GM12878 (cell line): ENCODE results near the gene PTPN20. TPM values are rescaled to one million over a fixed set of nuclear protein-coding genes. Genes with fewer than 3 reads are reported as not detected.

ENCODE experiments used
- ATAC-seq: fragments of 200-7000 bp; cut with Tn5 transposase; 3 replicates; pipeline ENCODE4 v1.9.1; 2020; ENCODE audit warnings: mild to moderate bottlenecking, moderate library complexity
- BruUV-seq: library from RNA; stranded (reverse); fragments of 400-500 nt; replicated peaks from 2 replicates; lab custom pipeline; 2021; lab: Mats Ljungman, UMichigan
- CTCF ChIA-PET: fragments of 300-600 bp; sonication (Branson Sonifier 250); formaldehyde crosslinking; extraction: SDS; loops from one replicate; lab custom pipeline; 2021; ENCODE audit warnings: inconsistent platforms; lab: Yijun Ruan, JAX
- POLR2A ChIA-PET: fragments of 350-600 bp; formaldehyde crosslinking; extraction: SDS; loops from one replicate; lab custom pipeline; 2021; ENCODE audit warnings: inconsistent platforms; lab: Charles Lee
- RAD21 ChIA-PET: fragments of 300-600 bp; sonication (Branson Sonifier 250); formaldehyde crosslinking; loops from one replicate; lab custom pipeline; 2023; ENCODE audit warnings: antibody characterized with exemption; ENCODE audit not compliant: unreplicated experiment; lab: Charles Lee
- SMC1A ChIA-PET: fragments of 300-600 bp; sonication (Branson Sonifier 250); formaldehyde crosslinking; loops from one replicate; lab custom pipeline; 2023; ENCODE audit not compliant: unreplicated experiment, uncharacterized antibody; lab: Charles Lee
- DNase-seq: peaks from one replicate; pipeline ENCODE4 v3.0.0-alpha.2; 2011; ENCODE audit warnings: low read depth, low spot score
- FAIRE-seq: peaks from 3 replicates; lab custom pipeline; 2011; peaks lifted over from hg19 to GRCh38; lab: Jason Lieb, UNC
- H2AFZ ChIP-seq: 2 replicates; pipeline ENCODE4 v1.6.0; 2011; ENCODE audit warnings: low read depth, low read length, control low read depth; ENCODE audit not compliant: control insufficient read depth
- H3K27ac ChIP-seq: 2 replicates; pipeline ENCODE4 v1.5.1; 2011; ENCODE audit warnings: control low read depth; ENCODE audit not compliant: control insufficient read depth, insufficient read depth
- H3K27me3 ChIP-seq, 2 experiments: replicated peaks in 1 of 2; 2 replicates each; pipeline versions ENCODE4 v1.6.0 to v1.6.1; 2011; ENCODE audit warnings: low read length in 1 of 2; ENCODE audit not compliant: control insufficient read depth in 2 of 2, insufficient read depth in 2 of 2
- H3K36me3 ChIP-seq, 2 experiments: 2 replicates each; pipeline ENCODE4 v1.5.1; 2011; ENCODE audit warnings: low read length in 1 of 2; ENCODE audit not compliant: control insufficient read depth in 2 of 2, insufficient read depth in 2 of 2
- H3K4me1 ChIP-seq: 2 replicates; pipeline ENCODE4 v1.6.1; 2011; ENCODE audit warnings: mild to moderate bottlenecking, low read length, moderate library complexity, mixed read lengths; ENCODE audit not compliant: control insufficient read depth, insufficient read depth
- H3K4me2 ChIP-seq: 2 replicates; pipeline ENCODE4 v1.6.0; 2011; ENCODE audit warnings: control low read depth; ENCODE audit not compliant: control insufficient read depth, insufficient read depth
- H3K4me3 ChIP-seq: fragments of 200-600 bp; sonication (generic); 2 replicates; pipeline ENCODE4 v1.5.1; 2016
- H3K79me2 ChIP-seq: 2 replicates; pipeline ENCODE4 v1.6.0; 2011; ENCODE audit warnings: low read length; ENCODE audit not compliant: control insufficient read depth, insufficient read depth
- H3K9ac ChIP-seq: 2 replicates; pipeline ENCODE4 v1.8.0; 2011; ENCODE audit warnings: low read length, control low read depth, mixed read lengths; ENCODE audit not compliant: control insufficient read depth, insufficient read depth
- H3K9me3 ChIP-seq: replicated peaks from 3 replicates; pipeline ENCODE4 v1.5.1; 2011; ENCODE audit warnings: mild to moderate bottlenecking, low read length; ENCODE audit not compliant: control insufficient read depth, insufficient read depth
- H4K20me1 ChIP-seq: 2 replicates; pipeline ENCODE4 v1.6.0; 2011; ENCODE audit not compliant: control insufficient read depth, insufficient read depth
- BCL3 ChIP-seq: IDR thresholded peaks from 2 replicates; pipeline ENCODE4 v1.6.1; 2011; ENCODE audit warnings: borderline replicate concordance, low read depth, mild to moderate bottlenecking, moderate library complexity, low read length; ENCODE audit not compliant: insufficient read depth, poor library complexity, severe bottlenecking
- CUX1 ChIP-seq: IDR thresholded peaks from 2 replicates; pipeline ENCODE4 v1.6.1; 2012; ENCODE audit warnings: improper control_type of control experiment, low read depth, low read length; ENCODE audit not compliant: insufficient replicate concordance
- E2F8 ChIP-seq: fragments of 450-650 bp; IDR thresholded peaks from 2 replicates; pipeline ENCODE4 v1.6.1; 2018; ENCODE audit warnings: mild to moderate bottlenecking, low read depth, moderate library complexity; ENCODE audit not compliant: partially characterized antibody
- KAT2A ChIP-seq: conservative IDR thresholded peaks from 2 replicates; pipeline ENCODE4 v1.6.1; 2011; ENCODE audit warnings: low read depth, low read length; ENCODE audit not compliant: control insufficient read depth
- KDM1A ChIP-seq: fragments of 200-600 bp; sonication (generic); IDR thresholded peaks from 2 replicates; pipeline ENCODE4 v1.6.1; 2016; ENCODE audit warnings: borderline replicate concordance
- PML ChIP-seq: IDR thresholded peaks from 2 replicates; pipeline ENCODE4 v1.6.1; 2012; ENCODE audit warnings: low read length, inconsistent platforms
- RUNX3 ChIP-seq: IDR thresholded peaks from 2 replicates; pipeline ENCODE4 v1.6.1; 2012; ENCODE audit warnings: low read length, inconsistent platforms
- SUZ12 ChIP-seq: fragments of 200-600 bp; sonication (generic); IDR thresholded peaks from one replicate; pipeline ENCODE4 v1.6.1; 2018; ENCODE audit warnings: antibody characterized with exemption, mild to moderate bottlenecking; ENCODE audit not compliant: unreplicated experiment
- ZNF24 ChIP-seq: fragments of 450-650 bp; IDR thresholded peaks from 2 replicates; pipeline ENCODE4 v1.6.1; 2017; ENCODE audit warnings: antibody characterized with exemption, mild to moderate bottlenecking
- WGBS: methylation state at CpG from one replicate; pipeline ENCODE4 v1.1.6; 2016; ENCODE audit warnings: low lambda C conversion rate; ENCODE audit not compliant: insufficient replicate concordance, insufficient coverage; ENCODE audit errors: missing lambda C conversion rate; 5-methylcytosine and 5-hydroxymethylcytosine counted together
- in situ Hi-C: fragments of 300-500 bp; cut with MboI; formaldehyde crosslinking; loops from 9 replicates; pipeline ENCODE4 v1.14.3; 2018; ENCODE audit warnings: mixed read lengths
- intact Hi-C: fragments of 100-400 bp; cut with micrococcal nuclease; formaldehyde crosslinking; loops from one replicate; pipeline ENCODE4 v1.14.2; 2022; ENCODE audit not compliant: unreplicated experiment
- polyA plus RNA-seq, 11 experiments: library from polyadenylated mRNA; depleted of rRNA in 4 of 11; unstranded in 6 of 11; stranded (reverse) in 5 of 11; fragments of >200 nt; fragmentation: Nextera tagmentation in 4 of 11; fragmentation: Illumina TruSeq in 1 of 11; extraction: Ambion mirVana in 4 of 11; extraction: Trizol in 1 of 11; gene quantifications; 1 replicate in 1 of 11; 2 replicates in 10 of 11; pipeline versions ENCODE4 v1.2.1 to v1.2.3, GENCODE V29; 2011 to 2016; ENCODE audit warnings: inconsistent platforms in 2 of 11, missing spikeins in 2 of 11, low read depth in 1 of 11
- total RNA-seq, 4 experiments: library from RNA; depleted of rRNA in 3 of 4; stranded (reverse); fragments of >200 nt in 3 of 4; fragmentation: Illumina TruSeq in 1 of 4; extraction: Trizol in 1 of 4; gene quantifications; 2 replicates each; pipeline versions ENCODE4 v1.2.1 to v1.2.3, GENCODE V29; 2013 to 2021

The PTPN20 gene
- total and polyA plus RNA-seq, 10 of the 15 experiments (the other 5 are each of a cell fraction or from before 2014, with no cell fraction given), result 0.04 to 3.4 (median 0.10) TPM; not detected in 4

- TF ChIP-seq ZNF24, result no peak
- no peak for TF ChIP-seq CUX1
- no peak for TF ChIP-seq BCL3
- TF ChIP-seq SUZ12, result no peak
- no peak for TF ChIP-seq PML
- TF ChIP-seq KAT2A, result no peak
- TF ChIP-seq E2F8, result no peak
- no peak for TF ChIP-seq RUNX3
- TF ChIP-seq KDM1A, result no peak
- BruUV-seq, result no TSS peak
- Histone ChIP-seq H3K36me3 (no peaks in the 10 kb centered on the region), H3K27ac (no peak overlapping the region), H3K27me3 (no peaks in the 10 kb centered on the region; a peak in 2 of 4 replicates), H3K79me2 (no peaks in the 10 kb centered on the region), H3K4me1 (no peaks in the 10 kb centered on the region), H4K20me1 (no peaks in the 10 kb centered on the region), H3K4me3 (no peak overlapping the region), H3K9ac (no peak overlapping the region), H3K4me2 (no peak overlapping the region), H2AFZ (no peak overlapping the region), H3K9me3 (no peaks in the 10 kb centered on the region)
- FAIRE-seq, result no peak
- DNase-seq, result no peak
- ATAC-seq, result no peak
- SMC1A ChIA-PET, result interaction anchor here (3.3 kb wide), 1 partner anchor 284 kb away, joined by 20 read pairs; no protein-coding TSS in a partner anchor
- intact Hi-C loops, result no loop called here
- CTCF ChIA-PET, result interaction anchor here (0.6 to 3.1 kb wide), 4 partner anchors 21 to 511 kb away, joined by 3 to 7 read pairs (median 4); no protein-coding TSS in a partner anchor
- RAD21 ChIA-PET, result interaction anchor here (1.0 kb wide), 1 partner anchor 285 kb away, joined by 3 read pairs; no protein-coding TSS in a partner anchor
- POLR2A ChIA-PET, result no interaction called here
- in situ Hi-C loops, result no loop called here
- WGBS, result 11% methylated on average over 9 of the region's 9 CpGs
Observed at GRCh38 chr10:47027108-47027783, 116.0 kb downstream of the PTPN20 start.
